Smooth muscle cell (in vitro differentiated cells): Measurements from ENCODE around the gene HSP90AB1. TPM values are rescaled to one million over a fixed set of nuclear protein-coding genes. Genes with fewer than 3 reads are reported as not detected.

Source experiments
- DNase-seq: peaks from one replicate; lab custom pipeline; 2025; ENCODE audit not compliant: unreplicated experiment; lab: John Stamatoyannopoulos, UW
- H2AFZ ChIP-seq: fragments of 200-600 bp; sonication (generic); 2 replicates; pipeline ENCODE4 v1.6.0; 2016; ENCODE audit warnings: antibody characterized with exemption, low read depth, mild to moderate bottlenecking
- H3F3A ChIP-seq: fragments of 200-600 bp; sonication (generic); 2 replicates; pipeline ENCODE4 v1.6.0; 2017; ENCODE audit warnings: antibody characterized with exemption, low read depth
- H3K27ac ChIP-seq: fragments of 200-600 bp; sonication (generic); 2 replicates; pipeline ENCODE4 v1.5.1; 2016; ENCODE audit warnings: low read depth, mild to moderate bottlenecking
- H3K27me3 ChIP-seq: fragments of 200-600 bp; sonication (generic); 2 replicates; pipeline ENCODE4 v1.6.1; 2016; ENCODE audit warnings: low read depth, mild to moderate bottlenecking
- H3K36me3 ChIP-seq: fragments of 200-600 bp; sonication (generic); 2 replicates; pipeline ENCODE4 v1.5.1; 2016; ENCODE audit warnings: low read depth
- H3K4me1 ChIP-seq: fragments of 200-600 bp; sonication (generic); 2 replicates; pipeline ENCODE4 v1.5.1; 2016; ENCODE audit warnings: low read depth
- H3K4me2 ChIP-seq: fragments of 200-600 bp; sonication (generic); 2 replicates; pipeline ENCODE4 v1.6.0; 2016; ENCODE audit warnings: mild to moderate bottlenecking
- H3K4me3 ChIP-seq: fragments of 200-600 bp; sonication (generic); 2 replicates; pipeline ENCODE4 v1.5.1; 2016; ENCODE audit warnings: mild to moderate bottlenecking
- H3K79me2 ChIP-seq: fragments of 200-600 bp; sonication (generic); 2 replicates; pipeline ENCODE4 v1.6.0; 2016; ENCODE audit warnings: low read depth, mild to moderate bottlenecking
- H3K9ac ChIP-seq: fragments of 200-600 bp; sonication (generic); 2 replicates; pipeline ENCODE4 v1.6.0; 2016; ENCODE audit warnings: low read depth
- H3K9me3 ChIP-seq: fragments of 200-600 bp; sonication (generic); replicated peaks from 2 replicates; pipeline ENCODE4 v1.5.1; 2016; ENCODE audit warnings: low read depth
- H4K20me1 ChIP-seq: fragments of 200-600 bp; sonication (generic); 2 replicates; pipeline ENCODE4 v1.6.0; 2016; ENCODE audit warnings: low read depth
- CTCF ChIP-seq: fragments of 200-600 bp; sonication (generic); IDR thresholded peaks from 2 replicates; pipeline ENCODE4 v1.5.1; 2017; ENCODE audit warnings: borderline replicate concordance, mild to moderate bottlenecking, antibody characterized with exemption; ENCODE audit not compliant: insufficient read depth, poor library complexity, severe bottlenecking
- WGBS: methylation state at CpG from one replicate; pipeline ENCODE4 v1.1.7; 2016; ENCODE audit warnings: low lambda C conversion rate; 5-methylcytosine and 5-hydroxymethylcytosine counted together
- polyA plus RNA-seq: library from polyadenylated mRNA; unstranded; fragments of >200 nt; fragmentation: Nextera tagmentation; extraction: Ambion mirVana; gene quantifications from 2 replicates; pipeline ENCODE4 v1.2.1, GENCODE V29; 2016
- total RNA-seq: library from RNA; depleted of rRNA; stranded (reverse); fragments of >200 nt; gene quantifications from 2 replicates; pipeline ENCODE4 v1.2.3, GENCODE V29; 2014

HSP90AB1 gene
- total and polyA plus RNA-seq, 2 experiments from 2014 or later, result 408 to 736 TPM

- no peak for DNase-seq
- Histone ChIP-seq H3K79me2 (no peaks in the 10 kb centered on the region), H3K36me3 (no peaks in the 10 kb centered on the region), H3K4me2 (no peak overlapping the region), H3K4me3 (no peak overlapping the region), H2AFZ (no peak overlapping the region), H4K20me1 (no peaks in the 10 kb centered on the region), H3K27ac (no peak overlapping the region), H3K4me1 (peaks cover 20% of the 10 kb centered on the region), H3K9me3 (no peaks in the 10 kb centered on the region), H3K27me3 (no peaks in the 10 kb centered on the region), H3F3A (no peaks in the 10 kb centered on the region), H3K9ac (no peak overlapping the region)
- TF ChIP-seq CTCF, result no peak
- WGBS, result 72% methylated on average over 11 of the region's 11 CpGs
These were observed 45.1 kb upstream of the HSP90AB1 start for GRCh38 chr6:44201638-44202303.

- Histone ChIP-seq H3K4me3 (no peak overlapping the region), H3F3A (no peaks in the 10 kb centered on the region), H3K4me2 (no peak overlapping the region), H3K79me2 (no peaks in the 10 kb centered on the region), H3K27me3 (no peaks in the 10 kb centered on the region), H3K4me1 (peaks cover 22% of the 10 kb centered on the region), H3K36me3 (no peaks in the 10 kb centered on the region), H2AFZ (no peak overlapping the region), H4K20me1 (no peaks in the 10 kb centered on the region), H3K9me3 (no peaks in the 10 kb centered on the region), H3K27ac (no peak overlapping the region), H3K9ac (no peak overlapping the region)
- no peak for TF ChIP-seq CTCF
- DNase-seq, result no peak
- WGBS, result 76% methylated on average over 4 of the region's 4 CpGs
These were observed 44.4 kb upstream of the HSP90AB1 start for GRCh38 chr6:44202332-44202971.

- H3K27me3 ChIP-seq, result no peaks in the 10 kb centered on the region
- no peaks in the 10 kb centered on the region for H4K20me1 ChIP-seq
- DNase-seq, result no peak
- H3K4me3 ChIP-seq, result no peak overlapping the region
- H3K4me2 ChIP-seq, result no peak overlapping the region
- H2AFZ ChIP-seq, result no peak overlapping the region
- H3F3A ChIP-seq, result no peaks in the 10 kb centered on the region
- H3K79me2 ChIP-seq, result no peaks in the 10 kb centered on the region
- no peak overlapping the region for H3K27ac ChIP-seq
- no peaks in the 10 kb centered on the region for H3K36me3 ChIP-seq
- 74% methylated on average over 11 of the region's 11 CpGs for WGBS
- no peak overlapping the region for H3K9ac ChIP-seq
- TF ChIP-seq CTCF, result no peak
- H3K4me1 ChIP-seq, result peaks cover 22% of the 10 kb centered on the region
- H3K9me3 ChIP-seq, result no peaks in the 10 kb centered on the region
These were observed 43.7 kb upstream of the HSP90AB1 start for GRCh38 chr6:44202972-44203750.
